Osteocyte (in vitro differentiated cells): Measurements from ENCODE around the gene WDR93. TPM values are rescaled to one million over a fixed set of nuclear protein-coding genes. Genes with fewer than 3 reads are reported as not detected.

ENCODE experiments used
- DNase-seq: peaks from one replicate; pipeline ENCODE4 v3.0.0; 2021; ENCODE audit warnings: mixed read lengths; ENCODE audit not compliant: unreplicated experiment; ENCODE audit errors: extremely low spot score
- H3K27ac Mint-ChIP-seq: one replicate; pipeline ENCODE4 v1.8.0; 2021; ENCODE audit warnings: mild to moderate bottlenecking, mixed read lengths; ENCODE audit not compliant: unreplicated experiment
- H3K27me3 Mint-ChIP-seq: one replicate; pipeline ENCODE4 v1.8.0; 2021; ENCODE audit warnings: mixed read lengths; ENCODE audit not compliant: unreplicated experiment
- H3K36me3 Mint-ChIP-seq: one replicate; pipeline ENCODE4 v1.8.0; 2021; ENCODE audit warnings: mixed read lengths; ENCODE audit not compliant: unreplicated experiment
- H3K4me1 Mint-ChIP-seq: one replicate; pipeline ENCODE4 v1.8.0; 2021; ENCODE audit warnings: mixed read lengths; ENCODE audit not compliant: unreplicated experiment
- H3K4me3 Mint-ChIP-seq: one replicate; pipeline ENCODE4 v1.8.0; 2021; ENCODE audit warnings: mild to moderate bottlenecking, moderate library complexity, mixed read lengths; ENCODE audit not compliant: unreplicated experiment
- H3K9me3 Mint-ChIP-seq: one replicate; pipeline ENCODE4 v1.8.0; 2021; ENCODE audit warnings: mixed read lengths; ENCODE audit not compliant: unreplicated experiment
- total RNA-seq: library from RNA; stranded (reverse); gene quantifications from 2 replicates; pipeline ENCODE4 v1.2.1, GENCODE V29; 2021
- TF ChIP-seq, protein P1 (sequence below): fragments of 200-600 bp; sonication (generic); IDR thresholded peaks from 2 replicates; pipeline ENCODE4 v1.5.0; 2021; ENCODE audit warnings: antibody characterized with exemption, mild to moderate bottlenecking, moderate library complexity

WDR93 gene
- total RNA-seq, 1 donor from 2014 or later: 0.19 TPM

DNA sequence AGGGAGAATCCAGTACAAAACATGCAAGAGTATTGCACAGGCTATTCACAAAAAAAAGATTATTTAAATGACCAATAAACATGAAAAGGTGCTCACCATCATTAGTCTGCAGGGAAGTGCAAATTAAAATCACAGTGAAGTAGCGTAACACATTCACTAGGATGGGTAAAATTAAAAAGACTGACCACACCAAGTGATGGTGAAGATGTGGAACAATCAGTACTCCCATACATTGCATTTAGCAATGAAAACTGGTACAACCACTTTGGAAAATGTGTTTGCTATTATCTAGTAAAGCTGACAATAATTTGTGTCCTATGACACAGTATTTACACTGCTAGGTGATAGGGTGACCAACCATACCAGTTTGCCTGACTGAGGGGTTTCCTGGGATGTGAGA lies 34.0 kb downstream of the WDR93 start:
- TF ChIP-seq, protein P1, sequence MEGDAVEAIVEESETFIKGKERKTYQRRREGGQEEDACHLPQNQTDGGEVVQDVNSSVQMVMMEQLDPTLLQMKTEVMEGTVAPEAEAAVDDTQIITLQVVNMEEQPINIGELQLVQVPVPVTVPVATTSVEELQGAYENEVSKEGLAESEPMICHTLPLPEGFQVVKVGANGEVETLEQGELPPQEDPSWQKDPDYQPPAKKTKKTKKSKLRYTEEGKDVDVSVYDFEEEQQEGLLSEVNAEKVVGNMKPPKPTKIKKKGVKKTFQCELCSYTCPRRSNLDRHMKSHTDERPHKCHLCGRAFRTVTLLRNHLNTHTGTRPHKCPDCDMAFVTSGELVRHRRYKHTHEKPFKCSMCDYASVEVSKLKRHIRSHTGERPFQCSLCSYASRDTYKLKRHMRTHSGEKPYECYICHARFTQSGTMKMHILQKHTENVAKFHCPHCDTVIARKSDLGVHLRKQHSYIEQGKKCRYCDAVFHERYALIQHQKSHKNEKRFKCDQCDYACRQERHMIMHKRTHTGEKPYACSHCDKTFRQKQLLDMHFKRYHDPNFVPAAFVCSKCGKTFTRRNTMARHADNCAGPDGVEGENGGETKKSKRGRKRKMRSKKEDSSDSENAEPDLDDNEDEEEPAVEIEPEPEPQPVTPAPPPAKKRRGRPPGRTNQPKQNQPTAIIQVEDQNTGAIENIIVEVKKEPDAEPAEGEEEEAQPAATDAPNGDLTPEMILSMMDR: no peak
- H3K36me3 Mint-ChIP-seq: no peaks in the 10 kb centered on the region
- DNase-seq: no peak
- no peaks in the 10 kb centered on the region for H3K4me1 Mint-ChIP-seq
- no peak overlapping the region for H3K27ac Mint-ChIP-seq
- H3K27me3 Mint-ChIP-seq: peaks cover 61% of the 10 kb centered on the region
- H3K4me3 Mint-ChIP-seq: no peak overlapping the region
- peaks cover 4% of the 10 kb centered on the region for H3K9me3 Mint-ChIP-seq

DNA sequence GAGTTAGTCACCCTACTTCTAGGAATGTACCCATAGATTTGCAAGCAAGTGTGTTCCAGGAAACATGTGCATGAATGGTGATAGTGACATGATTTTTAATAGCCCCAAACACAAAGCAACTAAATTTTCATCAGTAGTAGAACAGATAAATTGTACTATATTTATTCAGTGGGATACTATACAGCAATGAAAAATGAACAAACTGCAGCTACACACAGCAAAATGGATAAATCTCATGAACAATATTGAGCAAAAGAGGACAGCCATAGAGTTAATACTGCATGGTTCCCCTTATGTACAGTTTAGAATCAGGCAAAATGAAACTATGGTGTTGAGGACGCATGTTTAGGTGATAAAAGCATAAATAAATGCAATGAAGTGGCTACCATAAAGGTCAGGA lies 34.5 kb downstream of the WDR93 start:
- peaks cover 4% of the 10 kb centered on the region for H3K9me3 Mint-ChIP-seq
- DNase-seq: no peak
- no peak overlapping the region for H3K27ac Mint-ChIP-seq
- H3K4me3 Mint-ChIP-seq: no peak overlapping the region
- peaks cover 62% of the 10 kb centered on the region for H3K27me3 Mint-ChIP-seq
- TF ChIP-seq, protein P1: no peak
- H3K36me3 Mint-ChIP-seq: no peaks in the 10 kb centered on the region
- H3K4me1 Mint-ChIP-seq: no peaks in the 10 kb centered on the region

DNA sequence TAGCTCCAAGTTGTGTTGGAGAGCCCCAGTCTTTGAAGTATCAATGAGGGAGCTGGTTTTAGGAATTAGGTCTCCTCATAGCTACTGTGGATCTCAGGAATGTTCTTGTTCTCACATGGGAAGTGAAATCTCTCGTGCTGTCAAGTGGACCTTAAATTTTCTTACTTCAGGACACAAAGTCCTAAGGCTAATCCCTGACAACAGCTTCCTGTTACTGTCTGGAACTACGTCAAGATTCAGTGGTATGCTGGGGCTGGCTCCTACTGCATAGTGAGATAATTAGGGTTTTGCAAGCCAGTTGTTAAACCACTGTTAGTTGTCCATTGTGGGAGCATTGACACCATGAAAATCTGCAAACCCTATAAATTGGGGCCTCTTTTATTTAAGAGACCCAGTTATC lies 37.6 kb downstream of the WDR93 start:
- no peak for DNase-seq
- no peaks in the 10 kb centered on the region for H3K36me3 Mint-ChIP-seq
- H3K27ac Mint-ChIP-seq: no peak overlapping the region
- TF ChIP-seq, protein P1: no peak
- peaks cover 4% of the 10 kb centered on the region for H3K9me3 Mint-ChIP-seq
- H3K27me3 Mint-ChIP-seq: peaks cover 59% of the 10 kb centered on the region
- H3K4me3 Mint-ChIP-seq: no peak overlapping the region
- H3K4me1 Mint-ChIP-seq: no peaks in the 10 kb centered on the region

DNA sequence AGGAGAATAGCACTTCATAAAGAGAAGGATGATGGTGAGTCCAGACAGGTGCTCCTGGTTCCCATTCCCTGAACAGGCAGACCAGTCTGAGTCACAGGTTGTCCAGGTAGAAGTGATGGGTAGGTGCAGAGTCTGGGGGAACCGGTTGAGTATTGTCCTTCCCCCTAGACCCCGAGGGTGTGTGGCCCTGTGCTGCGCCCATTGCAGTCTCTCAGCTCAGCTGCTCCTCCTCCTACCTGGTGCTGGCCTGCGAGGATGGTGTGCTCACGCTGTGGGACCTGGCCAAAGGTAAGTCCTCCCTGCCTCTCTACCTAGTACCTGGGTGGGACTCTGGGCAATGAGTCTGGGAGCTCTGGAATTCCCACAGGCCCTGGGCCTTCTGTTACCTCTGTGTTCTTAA lies 40.7 kb downstream of the WDR93 start:
- Mint-ChIP-seq H3K27me3 (peaks cover 76% of the 10 kb centered on the region), H3K9me3 (peaks cover 4% of the 10 kb centered on the region), H3K4me1 (no peaks in the 10 kb centered on the region), H3K36me3 (no peaks in the 10 kb centered on the region), H3K4me3 (no peak overlapping the region), H3K27ac (no peak overlapping the region)
- DNase-seq: no peak
- TF ChIP-seq, protein P1: no peak

DNA sequence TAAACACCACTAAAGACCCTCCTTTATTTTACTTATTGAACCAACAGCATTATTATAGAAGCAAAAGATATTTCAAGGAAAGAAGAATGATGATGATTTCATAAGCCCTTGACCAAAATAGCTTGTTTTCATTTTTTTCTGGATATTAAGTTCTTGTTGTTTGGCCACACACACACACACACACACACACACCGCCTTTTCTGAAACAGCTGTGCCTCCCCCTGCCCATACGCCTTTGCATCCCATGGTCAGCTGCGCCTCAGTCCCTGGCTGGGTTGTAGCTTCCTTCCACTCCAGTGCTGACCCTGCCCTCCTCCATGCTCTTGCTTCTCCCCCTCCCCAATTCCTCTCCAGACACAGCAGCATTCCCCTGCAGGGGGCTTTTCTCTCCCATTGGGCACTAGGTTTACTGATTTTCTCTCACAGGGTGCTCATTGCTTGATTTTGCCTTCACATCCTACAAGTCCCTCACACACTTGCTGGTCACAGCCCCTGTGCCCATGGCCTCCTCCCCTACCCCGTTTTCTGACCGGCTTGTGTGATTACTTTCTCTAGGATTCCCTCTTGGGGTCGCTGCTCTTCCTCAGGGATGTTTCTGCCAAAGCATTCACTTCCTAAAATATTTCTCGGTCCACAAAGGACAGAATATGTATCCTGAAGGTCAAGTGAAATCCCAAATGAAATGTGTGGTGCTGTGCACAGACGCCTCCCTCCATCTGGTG lies 42.0 kb downstream of the WDR93 start:
- H3K9me3 Mint-ChIP-seq: peaks cover 4% of the 10 kb centered on the region
- no peaks in the 10 kb centered on the region for H3K36me3 Mint-ChIP-seq
- TF ChIP-seq, protein P1: no peak
- peaks cover 73% of the 10 kb centered on the region for H3K27me3 Mint-ChIP-seq
- H3K27ac Mint-ChIP-seq: no peak overlapping the region
- H3K4me3 Mint-ChIP-seq: no peak overlapping the region
- no peak for DNase-seq
- H3K4me1 Mint-ChIP-seq: no peaks in the 10 kb centered on the region
